GM21360 (cell line): Measurements from ENCODE around the gene ADRA2C.

ENCODE experiments used
- ATAC-seq: cut with Tn5 transposase; IDR thresholded peaks from one replicate; pipeline ENCODE4 v1.9.1; 2021; ENCODE audit warnings: mild to moderate bottlenecking, moderate library complexity; ENCODE audit not compliant: unreplicated experiment

Gene ADRA2C

GRCh38 chr4:3766036-3766784 is at the start of gene ADRA2C:
Gene ADRA2C, plus strand, starts transcription at chr4:3766385. Its CDS starts 222 bp downstream, at chr4:3766607.
- no peak for ATAC-seq

- ATAC-seq = no peak
These were observed 49.5 kb upstream of the ADRA2C start for GRCh38 chr4:3716631-3717235.

GRCh38 chr4:3717241-3717640 is 48.9 kb upstream of the ADRA2C start:
- no peak for ATAC-seq

- no peak for ATAC-seq
These were observed 47.7 kb upstream of the ADRA2C start for GRCh38 chr4:3718462-3718861.

- no peak for ATAC-seq
These were observed 47.0 kb upstream of the ADRA2C start for GRCh38 chr4:3719191-3719590.

- ATAC-seq = no peak
These were observed 46.3 kb upstream of the ADRA2C start for GRCh38 chr4:3719836-3720235.

- no peak for ATAC-seq
These were observed 45.7 kb upstream of the ADRA2C start for GRCh38 chr4:3720466-3720865.

- no peak for ATAC-seq
These were observed 45.0 kb upstream of the ADRA2C start for GRCh38 chr4:3721186-3721585.

GRCh38 chr4:3721627-3722026 is 44.6 kb upstream of the ADRA2C start:
- no peak for ATAC-seq

- no peak for ATAC-seq
These were observed 43.5 kb upstream of the ADRA2C start for GRCh38 chr4:3722446-3723231.

GRCh38 chr4:3723232-3723642 is 42.9 kb upstream of the ADRA2C start:
- ATAC-seq = no peak

GRCh38 chr4:3724319-3725231 is 41.6 kb upstream of the ADRA2C start:
- ATAC-seq = no peak

GRCh38 chr4:3725936-3726870 is 40.0 kb upstream of the ADRA2C start:
- no peak for ATAC-seq

- no peak for ATAC-seq
These were observed 38.2 kb upstream of the ADRA2C start for GRCh38 chr4:3727847-3728469.

GRCh38 chr4:3729188-3729881 is 36.9 kb upstream of the ADRA2C start:
- ATAC-seq = no peak

GRCh38 chr4:3729882-3730226 is 36.3 kb upstream of the ADRA2C start:
- no peak for ATAC-seq

GRCh38 chr4:3730422-3731190 is 35.6 kb upstream of the ADRA2C start:
- no peak for ATAC-seq
